Bronchial epithelial cell (primary cell): ENCODE measurements around the gene ACAP2. TPM values are rescaled to one million over a fixed set of nuclear protein-coding genes. Genes with fewer than 3 reads are reported as not detected.
"Not testable (repeated sequence)": the region's sequence is repeated elsewhere in the genome, so short reads cannot be mapped to it uniquely, and the experiment has no call there.

Source experiments
- DNase-seq: peaks from one replicate; pipeline ENCODE4 v3.0.0-alpha.2; 2010; ENCODE audit warnings: low read depth
- FAIRE-seq: peaks from 2 replicates; lab custom pipeline; 2011; peaks lifted over from hg19 to GRCh38; lab: Jason Lieb, UNC
- H3K27me3 ChIP-seq: 2 replicates; pipeline ENCODE4 v1.5.1; 2011; ENCODE audit warnings: low read length; ENCODE audit not compliant: control insufficient read depth, insufficient read depth
- H3K36me3 ChIP-seq: 2 replicates; pipeline ENCODE4 v1.5.1; 2011; ENCODE audit warnings: low read length; ENCODE audit not compliant: control insufficient read depth, insufficient read depth
- H3K4me3 ChIP-seq: 2 replicates; pipeline ENCODE4 v1.5.1; 2011; ENCODE audit warnings: mild to moderate bottlenecking, low read depth, low read length, control low read depth
- total RNA-seq: library from RNA; depleted of rRNA; stranded (reverse); fragments of >200 nt; gene quantifications from 2 replicates; pipeline ENCODE4 v1.2.1, GENCODE V29; 2014
- TF ChIP-seq, protein P1 (sequence below): IDR thresholded peaks from 2 replicates; pipeline ENCODE4 v1.5.1; 2011; ENCODE audit warnings: mild to moderate bottlenecking, moderate library complexity, low read length, control low read depth, inconsistent platforms; ENCODE audit not compliant: insufficient read depth, severe bottlenecking

Gene ACAP2
- total RNA-seq, 1 donor from 2014 or later, result 51.9 TPM

- Histone ChIP-seq H3K27me3 (no peaks in the 10 kb centered on the region), H3K36me3 (no peaks in the 10 kb centered on the region), H3K4me3 (no peak overlapping the region)
- TF ChIP-seq, protein P1, sequence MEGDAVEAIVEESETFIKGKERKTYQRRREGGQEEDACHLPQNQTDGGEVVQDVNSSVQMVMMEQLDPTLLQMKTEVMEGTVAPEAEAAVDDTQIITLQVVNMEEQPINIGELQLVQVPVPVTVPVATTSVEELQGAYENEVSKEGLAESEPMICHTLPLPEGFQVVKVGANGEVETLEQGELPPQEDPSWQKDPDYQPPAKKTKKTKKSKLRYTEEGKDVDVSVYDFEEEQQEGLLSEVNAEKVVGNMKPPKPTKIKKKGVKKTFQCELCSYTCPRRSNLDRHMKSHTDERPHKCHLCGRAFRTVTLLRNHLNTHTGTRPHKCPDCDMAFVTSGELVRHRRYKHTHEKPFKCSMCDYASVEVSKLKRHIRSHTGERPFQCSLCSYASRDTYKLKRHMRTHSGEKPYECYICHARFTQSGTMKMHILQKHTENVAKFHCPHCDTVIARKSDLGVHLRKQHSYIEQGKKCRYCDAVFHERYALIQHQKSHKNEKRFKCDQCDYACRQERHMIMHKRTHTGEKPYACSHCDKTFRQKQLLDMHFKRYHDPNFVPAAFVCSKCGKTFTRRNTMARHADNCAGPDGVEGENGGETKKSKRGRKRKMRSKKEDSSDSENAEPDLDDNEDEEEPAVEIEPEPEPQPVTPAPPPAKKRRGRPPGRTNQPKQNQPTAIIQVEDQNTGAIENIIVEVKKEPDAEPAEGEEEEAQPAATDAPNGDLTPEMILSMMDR, result no peak
- FAIRE-seq (no peak), DNase-seq (no peak)
Observed at GRCh38 chr3:195403841-195404408, 38.9 kb downstream of the ACAP2 start.

- no peak for DNase-seq
- Histone ChIP-seq H3K4me3 (no peak overlapping the region), H3K36me3 (no peaks in the 10 kb centered on the region), H3K27me3 (no peaks in the 10 kb centered on the region)
- FAIRE-seq, result no peak
- TF ChIP-seq, protein P1, result no peak
Observed at GRCh38 chr3:195403244-195403643, 39.6 kb downstream of the ACAP2 start.

- no peaks in the 10 kb centered on the region for H3K27me3 ChIP-seq
- no peaks in the 10 kb centered on the region for H3K36me3 ChIP-seq
- H3K4me3 ChIP-seq, result no peak overlapping the region
- TF ChIP-seq, protein P1, result no peak
- DNase-seq, result peak; percentile 36
- no peak for FAIRE-seq
Observed at GRCh38 chr3:195401943-195402342, 40.9 kb downstream of the ACAP2 start.

DNA sequence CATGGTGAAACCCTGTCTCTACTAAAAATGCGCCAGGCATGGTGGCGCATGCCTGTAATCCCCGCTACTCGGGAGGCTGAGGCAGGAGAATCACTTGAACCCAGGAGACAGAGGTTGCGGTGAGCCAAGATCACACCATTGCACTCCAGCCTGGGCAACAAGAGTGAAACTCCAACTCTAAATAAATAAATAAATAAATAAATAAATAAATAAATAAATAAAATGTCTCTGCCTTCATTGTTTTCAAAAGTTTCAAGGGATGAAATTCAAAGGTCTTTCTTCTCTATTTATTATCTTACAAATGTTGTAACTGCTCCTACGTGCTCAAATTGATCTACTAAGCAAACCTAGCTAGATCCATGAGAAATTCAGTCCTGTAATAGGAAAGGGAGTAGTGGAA is 44.4 kb downstream of the ACAP2 start:
- not testable (repeated sequence) for H3K36me3 ChIP-seq, H3K27me3 ChIP-seq, DNase-seq, FAIRE-seq, H3K4me3 ChIP-seq

- Histone ChIP-seq H3K4me3 (no peak overlapping the region), H3K27me3 (no peaks in the 10 kb centered on the region), H3K36me3 (no peaks in the 10 kb centered on the region)
- TF ChIP-seq, protein P1, result no peak
- FAIRE-seq (no peak), DNase-seq (no peak)
Observed at GRCh38 chr3:195397524-195397923, 45.3 kb downstream of the ACAP2 start.

DNA sequence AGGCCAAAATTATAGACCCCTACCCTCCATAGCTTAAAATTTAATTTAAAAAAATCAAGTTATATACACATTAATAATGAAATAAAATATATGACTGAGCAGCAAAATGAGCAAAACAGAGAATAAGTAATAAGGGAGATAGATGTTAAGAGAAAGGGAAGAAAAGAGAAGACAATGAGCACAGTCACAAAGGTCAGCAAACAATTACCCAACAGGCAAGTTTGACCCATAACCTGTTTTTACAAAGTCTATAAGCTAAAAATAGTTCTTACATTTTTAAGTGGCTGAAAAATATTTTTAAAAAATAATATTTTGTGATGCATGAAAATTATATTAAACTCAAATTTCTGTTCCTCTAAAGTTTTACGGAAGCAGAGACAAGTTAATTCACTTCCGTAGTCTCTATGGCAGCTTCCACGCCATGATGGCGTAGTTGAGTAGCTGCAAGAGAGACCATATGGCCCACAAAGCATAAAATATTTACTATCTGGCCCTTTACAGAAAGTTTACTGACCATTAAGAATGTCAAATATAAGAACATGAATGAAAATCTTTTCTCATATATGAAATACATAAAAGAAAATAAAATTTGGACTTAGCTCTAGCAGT is 47.5 kb downstream of the ACAP2 start:
- FAIRE-seq, result no peak
- DNase-seq, result no peak
- no peaks in the 10 kb centered on the region for H3K36me3 ChIP-seq
- no peaks in the 10 kb centered on the region for H3K27me3 ChIP-seq
- TF ChIP-seq, protein P1, result no peak
- H3K4me3 ChIP-seq, result no peak overlapping the region
